AG09319 (cell line): ENCODE measurements around the gene CTDSPL.

ENCODE experiments used
- DNase-seq: peaks from one replicate; pipeline ENCODE4 v3.0.0-alpha.2; 2010; ENCODE audit warnings: low read depth; ENCODE audit errors: extremely low read depth
- TF ChIP-seq, protein P1 (sequence below): IDR thresholded peaks from 2 replicates; pipeline ENCODE4 v1.5.1; 2011; ENCODE audit warnings: low read depth, mild to moderate bottlenecking, inconsistent platforms, low read length, moderate library complexity

CTDSPL gene

DNA sequence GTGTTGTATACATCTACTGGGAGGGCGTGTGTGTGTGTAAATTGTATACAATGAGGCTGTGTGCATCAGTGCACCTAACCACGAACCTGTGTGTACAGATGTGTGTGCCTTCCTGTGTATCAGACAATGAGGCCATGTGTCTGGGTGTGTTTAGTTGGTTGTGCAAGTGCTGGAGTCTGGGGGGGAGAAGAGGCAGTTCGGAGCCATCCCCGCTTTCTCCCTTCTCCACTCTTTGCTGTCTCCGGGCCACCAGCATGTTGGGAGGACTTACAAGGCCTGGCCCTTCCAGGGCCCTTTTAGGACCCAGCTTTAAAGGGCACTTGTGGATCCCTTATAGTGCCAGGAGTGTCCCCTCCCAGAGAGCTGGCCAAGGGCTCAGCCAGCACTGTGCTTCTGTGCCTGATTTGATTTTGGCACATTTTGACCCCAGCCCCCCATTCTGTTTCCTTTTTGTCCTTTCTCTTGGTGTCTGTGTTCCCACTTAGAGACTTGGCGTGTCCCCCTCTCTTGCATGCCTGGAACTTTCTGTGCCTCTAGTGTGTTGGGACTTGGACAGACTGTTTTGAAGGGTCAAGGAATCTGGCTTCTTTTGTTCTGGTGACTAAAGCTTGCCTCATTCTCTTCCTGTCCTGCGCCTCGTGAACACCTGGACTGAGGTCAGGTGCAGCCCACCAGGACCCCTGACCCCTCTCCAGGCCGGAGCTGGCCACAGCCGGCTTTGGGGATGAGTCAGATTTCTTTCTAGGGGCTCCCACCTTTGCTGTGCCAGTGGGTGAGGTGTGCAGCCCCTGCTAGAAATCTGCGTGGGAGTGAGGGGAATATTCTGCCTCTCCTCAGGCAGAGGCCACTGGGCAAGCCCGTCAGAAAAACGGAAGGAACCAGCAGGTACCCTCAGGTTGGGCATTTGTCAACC, 1.5 kb downstream of the CTDSPL start:
- TF ChIP-seq, protein P1, sequence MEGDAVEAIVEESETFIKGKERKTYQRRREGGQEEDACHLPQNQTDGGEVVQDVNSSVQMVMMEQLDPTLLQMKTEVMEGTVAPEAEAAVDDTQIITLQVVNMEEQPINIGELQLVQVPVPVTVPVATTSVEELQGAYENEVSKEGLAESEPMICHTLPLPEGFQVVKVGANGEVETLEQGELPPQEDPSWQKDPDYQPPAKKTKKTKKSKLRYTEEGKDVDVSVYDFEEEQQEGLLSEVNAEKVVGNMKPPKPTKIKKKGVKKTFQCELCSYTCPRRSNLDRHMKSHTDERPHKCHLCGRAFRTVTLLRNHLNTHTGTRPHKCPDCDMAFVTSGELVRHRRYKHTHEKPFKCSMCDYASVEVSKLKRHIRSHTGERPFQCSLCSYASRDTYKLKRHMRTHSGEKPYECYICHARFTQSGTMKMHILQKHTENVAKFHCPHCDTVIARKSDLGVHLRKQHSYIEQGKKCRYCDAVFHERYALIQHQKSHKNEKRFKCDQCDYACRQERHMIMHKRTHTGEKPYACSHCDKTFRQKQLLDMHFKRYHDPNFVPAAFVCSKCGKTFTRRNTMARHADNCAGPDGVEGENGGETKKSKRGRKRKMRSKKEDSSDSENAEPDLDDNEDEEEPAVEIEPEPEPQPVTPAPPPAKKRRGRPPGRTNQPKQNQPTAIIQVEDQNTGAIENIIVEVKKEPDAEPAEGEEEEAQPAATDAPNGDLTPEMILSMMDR = no peak
- DNase-seq = no peak

DNA sequence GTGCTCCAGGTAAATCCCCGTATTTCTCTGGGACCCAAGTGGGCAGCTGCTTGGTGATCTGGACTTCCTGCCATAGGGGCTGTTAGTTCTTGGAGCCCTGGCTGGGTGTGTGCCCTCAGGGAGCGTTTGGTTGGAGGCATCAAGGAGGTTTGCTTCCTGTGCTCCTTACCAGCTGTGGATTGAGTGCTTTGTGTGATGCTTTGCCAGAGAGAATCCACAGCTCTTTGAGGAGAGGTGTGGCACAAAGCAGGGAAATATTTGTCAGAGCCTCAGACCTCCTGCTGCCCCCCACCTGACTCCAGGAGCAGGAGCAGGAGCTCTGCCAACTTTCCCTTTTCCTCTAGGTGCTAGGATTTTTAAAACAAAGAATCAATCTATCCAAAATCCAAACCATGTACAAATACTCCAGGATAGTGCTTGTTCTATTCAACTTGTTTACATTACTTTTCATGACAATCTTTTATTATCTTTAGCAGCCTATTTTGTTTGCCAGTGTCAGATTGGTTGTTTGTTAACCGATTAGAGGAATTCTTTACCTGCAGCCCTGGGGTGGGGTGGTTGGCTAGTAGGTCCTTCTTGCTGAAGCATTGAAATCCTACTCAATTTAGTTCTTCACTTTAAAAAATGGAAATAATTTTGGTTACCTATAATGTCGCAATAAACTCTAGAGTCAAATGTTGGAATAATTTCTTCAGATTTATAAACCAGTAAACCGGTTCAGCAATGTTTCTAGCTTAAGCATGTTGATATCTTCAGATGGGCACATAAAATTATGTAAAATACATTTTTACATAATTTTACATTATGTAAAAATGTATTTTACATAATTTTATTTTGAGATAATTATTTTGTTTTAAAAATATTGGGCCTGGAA, 2.5 kb downstream of the CTDSPL start:
- TF ChIP-seq, protein P1 = no peak
- no peak for DNase-seq

DNA sequence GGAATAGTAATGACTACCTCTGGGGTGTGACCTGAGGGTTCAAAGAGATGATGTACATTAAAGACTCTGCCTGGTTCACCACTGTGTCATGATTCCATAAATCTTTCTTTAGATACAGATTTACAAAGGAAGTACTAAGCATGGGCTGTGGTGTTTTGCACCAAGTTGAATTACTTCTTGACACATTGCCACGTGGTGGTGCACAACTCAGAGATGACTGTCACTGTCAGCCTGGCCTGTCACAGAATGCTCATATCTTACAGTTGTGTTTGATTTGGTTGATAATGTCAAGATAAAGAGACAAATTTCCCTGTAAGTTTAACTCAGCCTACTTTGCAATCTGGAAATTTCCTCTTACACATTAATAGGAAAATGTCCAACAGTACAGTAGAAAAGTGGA, 3.2 kb downstream of the CTDSPL start:
- DNase-seq = no peak
- TF ChIP-seq, protein P1 = no peak

DNA sequence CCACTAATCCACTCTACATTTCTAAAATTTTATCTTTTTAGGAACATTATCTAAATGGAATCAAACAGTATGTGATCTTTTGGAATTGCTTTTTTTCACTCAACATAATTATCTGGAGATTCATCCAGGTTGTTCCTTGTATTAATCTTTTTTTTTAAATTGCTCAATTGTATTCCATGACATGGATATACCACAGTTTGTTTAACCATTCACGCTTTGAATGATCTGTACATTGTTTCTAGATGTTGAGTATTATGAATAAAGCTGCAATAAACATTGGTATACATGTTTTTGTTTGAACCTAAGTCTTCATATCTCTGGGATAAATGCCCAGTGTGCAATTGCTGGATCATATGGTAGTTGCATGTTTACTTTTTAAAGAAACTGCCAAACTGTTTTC, 5.5 kb downstream of the CTDSPL start:
- TF ChIP-seq, protein P1 = no peak
- DNase-seq = no peak

DNA sequence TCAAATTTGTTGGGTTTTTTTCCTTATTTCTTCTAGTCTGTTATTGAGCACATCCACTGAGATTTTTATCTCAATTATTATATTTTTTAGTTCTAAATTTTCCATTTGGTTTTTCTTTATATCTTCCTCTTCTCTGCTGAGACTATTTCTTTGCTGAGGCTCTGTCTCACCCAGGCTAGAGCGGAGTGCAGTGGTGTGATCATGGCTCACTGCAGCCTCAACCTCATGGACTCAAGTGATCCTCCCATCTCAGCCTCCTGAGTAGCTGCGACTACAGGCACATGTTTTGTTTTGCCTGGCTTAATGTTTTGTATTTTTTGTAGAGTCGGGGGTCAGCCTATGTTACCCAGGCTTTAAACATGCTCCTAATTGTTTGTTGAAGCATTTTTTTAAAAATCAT, 10.2 kb downstream of the CTDSPL start:
- DNase-seq = no peak
- TF ChIP-seq, protein P1 = no peak

DNA sequence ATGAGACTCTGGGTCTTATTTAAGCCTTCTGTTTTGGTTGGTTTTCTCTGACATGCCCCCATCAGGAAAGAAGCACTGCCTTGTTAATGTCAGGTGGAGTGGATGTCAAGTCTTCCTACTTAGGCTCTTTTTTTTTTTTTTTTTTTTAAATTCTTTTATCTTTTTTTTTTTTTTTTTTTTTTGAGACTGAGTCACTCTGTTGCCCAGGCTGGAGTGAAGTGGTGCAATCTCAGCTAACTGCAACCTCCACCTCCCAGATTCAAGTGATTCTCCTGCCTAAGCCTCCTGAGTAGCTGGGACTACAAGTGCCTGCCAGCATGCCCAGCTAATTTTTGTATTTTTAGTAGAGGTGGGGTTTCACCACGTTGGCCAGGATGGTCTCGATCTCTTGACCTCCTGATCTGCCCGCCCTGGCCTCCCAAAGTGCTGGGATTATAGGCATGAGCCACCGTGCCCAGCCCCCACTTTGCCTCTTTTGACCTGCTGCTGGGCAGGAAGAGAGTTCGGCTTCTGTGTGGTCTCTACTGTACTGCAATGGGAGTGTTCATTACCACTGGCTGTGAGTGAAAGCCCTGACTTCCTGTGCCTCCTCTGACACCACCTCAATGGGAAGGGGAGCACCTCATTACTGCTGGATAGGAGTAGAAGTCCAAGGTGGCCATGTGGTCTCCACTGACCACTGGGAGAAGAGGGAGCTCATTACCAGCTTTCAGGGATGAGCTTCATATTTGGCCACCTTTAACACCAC, 10.9 kb downstream of the CTDSPL start:
- TF ChIP-seq, protein P1 = no peak

More for the DNA sequence above, 10.9 kb downstream of the CTDSPL start:
- no peak for DNase-seq
